HG03108 (cell line): ENCODE results near the gene LRBA.

Experiments
- ATAC-seq: cut with Tn5 transposase; IDR thresholded peaks from one replicate; pipeline ENCODE4 v1.9.1; 2021; ENCODE audit warnings: moderate library complexity; ENCODE audit not compliant: unreplicated experiment

The LRBA gene

DNA sequence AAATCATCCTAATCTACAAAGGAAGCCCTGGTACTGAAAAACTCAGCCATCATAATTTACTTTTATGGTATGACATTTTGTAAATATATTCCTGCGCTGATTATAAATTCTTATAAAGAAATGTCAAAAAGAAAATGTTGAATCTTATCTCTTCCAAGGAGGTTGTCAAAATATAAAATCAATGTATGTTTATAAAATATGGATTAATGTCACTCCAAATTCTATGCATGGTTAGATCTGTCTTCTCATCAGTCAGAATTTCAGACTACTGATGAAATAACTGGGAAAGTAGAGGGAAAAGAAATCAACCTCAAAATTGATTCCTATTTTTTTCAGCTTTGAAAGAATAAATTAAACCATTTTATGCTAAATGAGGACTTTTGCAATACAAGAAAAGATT is 553.1 kb downstream of the LRBA start:
- ATAC-seq, result no peak

DNA sequence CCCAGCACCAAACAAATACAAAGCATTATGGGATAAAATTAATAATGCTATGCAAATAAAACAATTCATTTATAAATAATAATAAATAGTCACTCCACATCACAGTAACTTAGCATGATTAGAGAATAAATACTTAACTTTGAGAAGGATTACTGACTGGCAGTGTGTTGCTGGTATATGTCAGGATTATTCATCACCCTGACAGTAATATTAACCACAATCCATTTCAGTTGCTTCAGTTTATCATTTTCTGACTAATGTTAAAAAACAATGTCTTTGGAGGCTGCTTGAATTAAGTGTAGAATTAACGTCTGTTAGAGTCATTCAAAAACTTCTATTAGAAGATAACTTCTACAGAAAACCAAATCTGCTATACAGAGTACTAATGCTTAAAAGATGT is 557.3 kb downstream of the LRBA start:
- ATAC-seq, result no peak

DNA sequence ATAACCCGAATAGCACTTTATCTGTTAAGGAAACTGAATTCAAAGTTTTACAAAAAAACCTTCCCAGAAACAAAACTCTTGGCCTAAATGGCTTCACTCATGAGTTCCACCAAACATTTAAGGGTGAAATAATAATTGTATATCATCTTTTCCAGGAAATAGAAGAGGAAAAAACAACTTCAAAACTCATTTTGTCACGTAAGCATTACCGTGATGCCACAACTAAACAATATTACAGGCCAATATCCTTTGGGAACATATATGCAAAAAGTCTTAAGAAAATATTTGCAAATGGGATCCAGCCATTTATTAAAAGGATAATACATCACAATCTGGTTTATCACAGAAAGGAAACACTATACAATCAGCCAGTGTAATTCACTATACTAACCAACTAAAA is 563.2 kb downstream of the LRBA start:
- no peak for ATAC-seq

DNA sequence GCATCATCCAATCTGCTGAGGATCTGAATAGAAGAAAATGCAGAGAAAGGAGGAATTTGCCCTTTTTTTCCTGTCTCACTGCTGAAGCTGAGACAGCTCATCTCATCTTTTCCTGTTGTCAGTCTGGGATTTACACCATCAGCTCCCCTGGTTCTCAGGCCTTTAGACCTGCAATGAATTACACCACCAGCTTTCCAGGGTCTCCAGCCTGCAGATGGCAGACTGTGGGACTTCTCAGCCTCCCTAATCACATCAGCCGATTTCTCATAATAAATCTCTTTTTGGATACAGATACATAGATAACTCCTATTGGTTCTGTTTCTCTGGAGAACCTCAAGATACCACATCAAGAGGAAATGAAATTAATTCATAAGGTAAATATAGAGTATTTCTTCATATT is 567.7 kb downstream of the LRBA start:
- no peak for ATAC-seq

DNA sequence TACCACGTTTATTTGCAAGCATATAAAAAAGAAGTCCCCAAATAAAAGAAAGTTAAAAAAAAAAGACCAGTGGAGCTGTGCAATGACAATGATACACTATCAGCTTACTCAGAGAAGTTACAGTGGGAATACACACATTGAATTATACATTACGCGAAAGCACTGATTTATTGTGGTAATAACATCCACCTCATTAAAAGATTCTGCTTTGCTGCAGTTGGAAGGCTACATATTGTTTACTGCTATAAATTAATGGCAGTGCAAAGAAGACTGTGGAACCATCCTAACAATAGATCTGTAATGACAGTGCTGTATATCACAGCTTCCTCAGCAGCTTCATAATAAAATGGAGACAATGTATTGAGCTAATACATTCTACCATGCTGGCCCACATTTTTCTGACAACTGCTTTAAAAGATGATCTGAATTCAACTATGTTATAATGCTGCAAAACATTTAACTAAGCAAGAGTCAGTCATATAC is 575.6 kb downstream of the LRBA start:
- ATAC-seq, result no peak

DNA sequence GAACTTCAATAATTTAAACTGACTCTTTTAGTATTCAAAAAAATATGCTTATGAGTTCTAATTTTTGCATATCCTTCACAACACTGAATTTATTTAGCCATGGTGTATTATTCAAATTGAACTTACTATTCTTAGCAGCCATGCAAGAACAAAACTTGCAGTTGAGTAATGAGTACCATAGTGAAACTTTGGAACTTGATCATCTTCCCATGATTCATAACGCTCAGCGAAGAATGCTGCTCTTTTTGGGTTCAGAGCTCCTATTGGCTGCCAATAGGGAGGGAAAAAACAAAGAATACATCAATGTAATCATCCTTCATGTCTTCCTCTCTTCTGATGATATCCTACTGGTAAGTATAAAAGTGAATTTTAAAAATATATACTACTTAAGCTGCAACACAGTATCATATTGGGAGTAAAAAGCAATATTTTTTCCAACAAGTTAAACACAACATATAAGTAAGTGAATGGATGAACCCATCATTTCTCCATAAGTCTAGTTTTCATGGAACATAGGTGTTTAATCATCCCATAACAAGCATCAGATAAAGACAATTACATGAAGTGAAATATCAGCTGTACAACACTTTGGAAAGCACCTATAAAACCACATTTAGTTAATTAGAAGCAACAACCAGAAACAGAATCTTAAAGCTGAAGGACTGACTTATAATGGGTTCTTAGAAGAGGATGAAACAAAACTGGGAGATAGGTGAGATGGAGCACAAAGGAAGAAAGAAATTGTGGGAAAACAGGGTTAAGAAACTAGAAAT is 578.3 kb downstream of the LRBA start:
- ATAC-seq, result no peak

DNA sequence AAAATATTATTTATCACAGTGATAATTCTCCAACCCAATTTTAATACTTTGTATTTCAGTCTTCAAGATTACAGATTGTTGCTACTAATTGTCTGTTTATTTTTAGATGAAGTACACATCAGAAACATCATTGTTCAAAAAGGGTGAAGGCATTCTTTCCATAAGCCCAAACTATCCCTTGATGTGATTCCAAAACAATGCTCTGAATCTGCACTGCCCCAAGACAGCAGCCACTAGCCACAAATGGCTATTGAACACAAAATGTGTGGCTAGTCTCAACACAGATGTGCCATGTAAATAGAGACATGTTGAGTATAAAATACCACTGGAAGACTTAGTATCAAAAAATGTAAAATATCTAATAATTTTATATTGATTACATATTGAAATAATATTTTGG is 583.9 kb downstream of the LRBA start:
- no peak for ATAC-seq

DNA sequence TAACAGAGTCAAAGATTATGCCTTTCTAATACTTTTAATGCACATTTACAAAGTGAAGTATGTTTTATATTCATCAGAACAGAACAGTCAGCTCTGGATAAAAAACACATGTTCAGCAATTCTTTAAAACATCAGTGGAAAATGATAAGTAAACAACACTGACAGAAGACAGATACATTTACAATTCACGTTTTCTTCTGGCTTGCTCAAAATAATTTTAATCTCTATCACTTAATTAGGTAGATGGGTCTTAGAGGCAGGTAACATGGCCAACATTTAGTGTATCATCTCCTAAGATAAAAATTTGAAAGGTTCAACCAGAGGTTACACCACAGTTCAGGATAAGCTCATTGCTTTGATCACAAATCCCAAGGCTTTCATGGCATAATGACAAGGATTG is 589.9 kb downstream of the LRBA start:
- ATAC-seq, result no peak

DNA sequence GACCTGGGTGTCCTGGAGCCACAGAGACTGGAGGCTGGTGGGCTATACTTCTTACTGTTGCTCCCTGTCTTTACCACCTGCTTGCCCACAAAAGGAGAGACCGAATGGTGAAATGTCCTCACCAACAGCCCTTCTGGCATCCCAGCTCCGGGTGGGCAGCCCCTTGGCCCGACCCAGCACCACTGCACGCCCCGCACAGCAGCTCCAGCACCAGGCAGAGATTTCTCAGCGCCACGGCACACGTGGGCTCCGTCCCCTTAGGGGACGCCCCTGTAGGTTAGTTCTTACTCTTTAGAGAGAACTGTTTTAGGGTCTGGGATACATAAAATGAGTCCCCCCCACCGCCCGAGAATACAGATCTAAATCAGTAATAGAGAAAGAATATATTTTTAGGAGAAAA is 591.6 kb downstream of the LRBA start:
- ATAC-seq, result no peak

DNA sequence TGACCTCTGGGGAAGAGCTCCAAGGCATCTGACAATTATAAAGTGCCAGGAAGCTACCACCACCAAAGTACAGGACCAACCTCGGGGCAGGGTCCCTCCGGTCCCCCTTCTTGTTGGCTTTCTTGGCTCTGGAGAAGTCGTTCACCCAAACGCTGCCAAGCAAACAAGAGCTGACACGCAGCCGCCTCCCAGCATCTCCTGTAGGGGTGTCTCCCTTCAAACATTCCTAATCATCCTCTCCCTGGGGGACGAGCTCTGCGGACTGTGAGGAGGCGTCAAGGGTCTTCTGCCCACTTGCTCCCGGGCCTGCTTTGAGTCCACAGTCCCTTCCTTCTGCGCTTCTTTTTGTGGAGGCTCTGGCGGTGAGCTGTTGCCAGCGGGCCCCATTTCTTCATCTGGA is 592.0 kb downstream of the LRBA start:
- no peak for ATAC-seq

DNA sequence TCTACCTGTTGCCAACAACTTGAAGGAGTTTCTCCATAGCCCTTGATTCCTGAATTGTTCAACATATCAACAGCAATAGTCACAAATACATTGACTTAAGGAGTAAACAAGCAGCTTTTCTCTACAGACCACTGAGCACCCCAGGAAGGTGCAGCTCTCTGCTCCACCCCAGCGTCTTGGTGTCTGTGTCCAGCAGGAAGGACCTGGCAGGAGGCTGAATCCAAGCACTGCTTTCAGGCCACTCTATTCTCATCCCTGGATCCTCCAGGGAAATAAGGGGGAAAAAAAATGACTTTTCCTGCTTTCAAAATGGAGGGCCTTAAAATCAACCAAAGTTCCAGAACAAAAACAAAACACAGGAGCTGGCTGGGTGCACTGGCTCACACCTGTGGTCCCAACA is 593.5 kb downstream of the LRBA start:
- no peak for ATAC-seq

DNA sequence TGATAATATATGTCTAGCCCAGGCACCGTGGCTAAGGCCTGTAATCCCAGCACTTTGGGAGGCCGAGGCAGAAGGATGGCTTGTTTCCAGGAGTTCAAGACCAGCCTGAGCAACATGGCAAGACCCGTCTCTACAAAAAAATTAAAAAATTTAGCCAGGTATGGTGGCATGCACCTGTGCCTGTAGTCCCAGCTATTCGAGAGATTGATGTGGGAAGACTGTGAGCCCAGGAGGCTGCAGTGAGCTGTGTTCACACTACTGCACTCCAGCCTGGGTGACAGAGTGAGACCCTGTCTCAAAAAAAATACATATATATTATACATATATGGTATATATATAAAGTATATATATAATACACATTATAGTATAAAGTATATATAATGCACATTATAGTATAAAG is 595.1 kb downstream of the LRBA start:
- no peak for ATAC-seq

DNA sequence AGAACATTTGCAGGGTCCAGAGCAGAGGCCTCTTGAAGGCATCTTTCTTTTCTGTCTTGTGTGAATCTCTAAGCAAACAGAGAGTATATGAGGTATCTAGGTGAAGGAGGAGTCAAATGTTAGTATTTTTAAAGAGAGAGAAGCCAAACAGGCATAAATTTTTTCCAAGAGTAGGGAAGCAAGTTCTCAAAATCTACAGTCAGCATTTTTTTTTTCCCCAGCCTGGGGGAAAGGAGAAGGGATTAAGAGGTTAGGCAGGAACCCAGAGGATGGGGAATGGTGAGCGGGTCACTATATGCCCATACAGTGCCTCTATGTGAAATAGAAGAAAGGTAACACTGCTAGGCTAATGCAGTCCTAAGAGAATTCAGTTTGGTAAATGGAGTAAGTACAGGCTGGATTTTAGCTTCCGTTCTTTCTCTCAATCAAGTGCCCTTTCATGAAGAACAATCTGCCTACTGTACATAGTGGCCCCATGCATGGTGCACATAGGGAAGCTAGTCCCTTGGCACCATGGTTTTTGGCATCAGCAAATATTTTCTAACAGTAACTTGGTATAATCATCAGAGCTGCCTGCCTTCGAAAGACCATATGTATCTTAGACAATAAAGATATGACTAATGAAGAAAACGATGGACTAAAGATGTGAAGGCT is 596.2 kb downstream of the LRBA start:
- no peak for ATAC-seq

DNA sequence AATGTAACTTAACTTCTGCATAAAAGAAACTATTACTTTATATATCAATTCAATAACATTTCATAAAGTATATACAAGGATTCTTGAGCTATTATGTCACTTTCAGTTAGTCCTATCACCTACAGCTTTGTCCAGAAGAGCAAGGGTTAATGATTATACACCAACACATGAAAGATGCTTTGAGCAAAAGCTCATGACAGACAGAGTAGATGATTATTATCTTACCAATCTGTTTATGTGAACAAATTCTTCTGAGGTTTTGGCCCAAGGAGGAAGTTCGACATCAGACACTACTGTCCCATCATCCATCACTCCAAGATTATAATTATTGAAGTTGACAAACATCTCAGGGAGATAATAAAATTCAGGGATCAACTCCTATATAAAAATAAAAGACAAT is 599.9 kb downstream of the LRBA start:
- no peak for ATAC-seq

DNA sequence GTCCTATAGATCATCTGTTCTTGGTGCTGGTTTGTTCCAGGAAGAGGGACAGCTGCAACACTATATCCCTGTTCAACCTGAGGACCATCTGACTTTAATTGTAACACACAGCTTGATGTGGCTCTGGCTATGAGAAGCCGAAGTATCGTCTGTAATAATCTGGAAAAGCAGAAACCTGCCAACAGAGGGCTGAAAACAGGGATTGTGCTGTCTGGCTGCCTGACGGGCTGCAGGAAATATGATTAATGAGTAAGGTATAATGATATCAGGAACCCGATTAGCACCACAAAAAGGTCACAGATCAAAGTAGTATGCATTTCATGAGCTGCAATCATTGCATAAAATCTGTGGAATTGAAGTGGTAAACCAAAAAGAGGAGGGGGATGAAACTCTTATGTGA is 603.6 kb downstream of the LRBA start:
- no peak for ATAC-seq

DNA sequence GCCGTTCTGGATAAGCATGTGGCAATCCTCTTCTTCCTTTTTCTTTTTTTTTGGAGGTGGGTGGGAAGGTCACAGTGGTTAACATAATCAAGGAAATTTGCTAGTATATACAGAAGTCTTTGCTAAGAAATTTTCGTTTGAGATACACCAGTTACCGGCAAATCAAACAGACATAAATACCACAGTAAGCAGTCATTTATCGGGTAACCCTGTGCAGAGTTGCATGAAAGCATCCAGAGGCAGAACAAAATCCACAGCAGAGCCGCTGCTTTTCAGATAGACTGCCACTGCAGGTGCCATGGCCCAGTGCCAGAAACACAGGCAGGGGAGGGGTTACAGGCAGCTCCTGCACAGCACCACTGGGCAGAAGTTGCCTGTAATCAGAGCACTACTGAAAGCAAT is 612.2 kb downstream of the LRBA start:
- no peak for ATAC-seq

DNA sequence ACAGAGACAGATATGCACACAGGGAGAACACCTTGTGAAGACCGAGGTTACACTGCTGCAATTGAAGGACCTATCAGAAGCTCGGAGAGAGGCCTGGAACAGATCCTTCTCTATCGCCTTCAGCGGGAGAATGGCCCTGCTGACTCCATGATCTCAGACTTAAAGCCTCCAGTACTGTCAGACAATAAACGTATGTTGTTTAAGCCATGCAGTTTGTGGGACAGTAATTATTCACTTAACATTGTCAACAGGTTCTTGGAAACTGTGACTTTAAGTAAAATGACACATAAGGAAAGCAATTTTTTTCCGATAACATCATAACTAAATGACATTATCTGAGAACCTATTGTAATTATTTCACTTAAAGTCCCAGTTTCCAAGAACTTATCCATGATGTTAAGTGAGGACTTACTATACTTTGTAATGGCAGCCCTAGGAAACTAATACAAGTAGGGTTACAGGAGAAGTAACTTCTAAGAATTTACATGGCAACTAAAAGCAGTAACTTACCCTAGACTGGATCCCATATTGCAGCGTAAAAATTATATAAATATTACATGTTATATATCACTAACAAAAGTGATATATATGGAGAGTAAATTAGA is 613.9 kb downstream of the LRBA start:
- ATAC-seq, result no peak

DNA sequence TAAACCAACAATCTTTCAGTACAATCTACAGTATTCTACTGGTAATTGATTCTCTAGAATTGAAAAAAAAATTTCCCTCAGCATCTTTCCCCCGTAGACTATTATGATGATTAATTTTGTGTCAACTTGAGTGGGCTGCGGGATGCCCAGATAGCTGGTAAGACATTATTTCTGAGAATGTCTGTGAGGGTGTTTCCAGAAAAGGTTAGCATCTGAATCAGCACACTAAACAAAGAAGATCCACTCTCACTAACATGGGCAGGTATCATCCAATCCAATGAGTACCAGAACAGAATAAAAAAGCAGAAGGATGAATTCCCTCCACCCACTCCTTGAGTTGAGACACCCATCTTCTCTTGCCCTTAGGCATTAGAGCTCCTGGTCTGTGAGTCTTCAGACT is 619.2 kb downstream of the LRBA start:
- no peak for ATAC-seq

DNA sequence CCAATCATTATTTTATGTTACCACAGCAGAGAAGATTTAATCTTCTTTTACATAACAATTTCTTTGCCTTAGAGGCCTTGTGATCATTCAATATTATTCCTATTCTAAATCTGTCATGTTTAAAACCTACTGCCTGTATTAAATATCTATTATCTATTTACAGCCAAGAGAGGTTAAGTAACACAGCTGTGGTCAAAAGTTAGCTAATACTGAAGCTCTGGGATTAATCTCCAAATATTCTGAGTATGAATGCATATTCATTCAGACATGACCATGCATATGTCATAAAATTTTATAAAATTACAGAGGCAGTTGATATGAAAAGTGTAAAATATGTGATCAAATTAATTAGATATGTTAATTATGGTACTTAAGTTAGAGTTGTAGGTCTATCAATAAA is 621.0 kb downstream of the LRBA start:
- no peak for ATAC-seq

DNA sequence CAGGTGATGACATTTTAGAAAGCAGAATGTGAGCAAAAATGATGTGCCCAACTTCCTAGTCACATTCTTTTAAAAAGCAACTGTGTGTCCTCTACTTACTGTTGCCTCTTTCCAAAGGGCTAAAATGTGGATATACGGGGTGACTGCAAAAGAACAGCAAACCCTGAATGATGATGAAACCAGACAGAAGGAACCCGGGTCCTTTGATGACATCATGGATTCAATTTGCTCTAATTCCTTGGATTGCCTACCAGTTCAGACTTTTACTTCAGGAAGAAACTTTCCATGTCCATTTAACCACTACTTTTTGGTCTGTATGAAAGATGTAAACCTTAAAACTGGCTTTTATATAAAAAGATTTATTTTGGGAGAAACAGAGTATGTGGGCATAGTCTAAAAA is 624.0 kb downstream of the LRBA start:
- ATAC-seq, result no peak

DNA sequence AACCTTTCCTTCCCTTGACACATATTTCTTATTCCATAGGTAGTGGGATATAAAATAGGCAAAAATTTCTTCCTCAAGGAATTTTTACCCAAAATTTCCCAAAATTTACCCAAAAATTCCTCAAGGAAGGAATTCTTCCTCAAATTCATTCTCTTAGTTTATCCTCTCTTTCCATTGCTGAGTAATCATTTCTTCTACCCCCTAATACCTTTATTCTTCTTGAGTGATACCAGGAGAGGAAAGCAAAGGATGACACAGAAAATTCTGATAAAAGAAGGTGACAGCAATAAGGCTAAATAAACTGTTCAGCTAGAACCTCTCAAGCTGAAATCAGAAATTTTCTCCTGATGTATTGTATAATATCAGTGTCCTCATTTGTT is 624.6 kb downstream of the LRBA start:
- ATAC-seq, result no peak

DNA sequence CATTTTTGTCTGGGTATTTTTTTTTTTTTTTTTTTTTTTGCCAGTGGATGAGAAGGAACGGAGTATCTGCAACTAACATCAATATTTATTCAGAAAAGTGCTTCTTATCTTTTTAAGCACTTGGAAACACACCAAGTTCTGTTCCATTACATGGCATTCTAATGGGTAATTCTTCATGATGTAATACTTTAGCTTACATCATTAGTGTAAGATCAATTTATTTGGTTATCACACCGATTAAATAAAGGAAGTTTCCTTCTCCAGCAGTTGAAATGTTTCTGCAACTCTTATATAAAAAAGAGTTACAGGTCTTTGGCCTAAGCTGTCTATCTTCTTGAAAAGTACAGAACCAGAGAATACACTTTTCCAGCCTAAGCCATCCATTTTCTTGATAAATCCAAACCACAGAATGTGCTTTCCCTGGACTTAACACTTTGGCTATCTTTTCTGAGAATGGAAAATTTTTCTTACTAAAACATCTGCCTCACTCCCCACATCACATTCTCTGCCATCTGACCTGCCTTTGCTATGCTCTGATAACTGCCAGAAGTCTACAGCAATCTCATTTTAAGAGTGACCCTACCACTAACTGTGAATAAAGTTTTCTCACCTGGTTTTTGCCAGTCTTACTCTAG is 625.1 kb downstream of the LRBA start:
- no peak for ATAC-seq
